Motor neuron (in vitro differentiated cells): ENCODE results near the gene ENPP1. TPM values are rescaled to one million over a fixed set of nuclear protein-coding genes. Genes with fewer than 3 reads are reported as not detected.
A peak's percentile ranks its signal among the peaks of the same experiment; 100 is the strongest.

Source experiments
- ATAC-seq, 8 experiments: fragments of 200-7000 bp; cut with Tn5 transposase; replicated peaks in 6 of 8; 2 replicates each; pipeline ENCODE4 v1.8.0; 2021; ENCODE audit warnings: mild to moderate bottlenecking in 8 of 8, moderate library complexity in 8 of 8
- H3K27ac ChIP-seq, 2 donors: fragments of 250-450 bp; sonication (Bioruptor Pico); 2 replicates each; pipeline ENCODE4 v1.9.0; 2021; ENCODE audit warnings: antibody characterized with exemption in 2 of 2, mild to moderate bottlenecking in 2 of 2, moderate library complexity in 1 of 2
- H3K4me1 ChIP-seq, 2 donors: fragments of 250-450 bp; sonication (Bioruptor Pico); replicated peaks in 1 of 2; 2 replicates each; pipeline ENCODE4 v1.6.1; 2021; ENCODE audit warnings: antibody characterized with exemption in 2 of 2, mild to moderate bottlenecking in 2 of 2, moderate library complexity in 1 of 2
- H3K4me3 ChIP-seq, 5 donors: fragments of 250-450 bp; sonication (Bioruptor Pico); 2 replicates each; pipeline ENCODE4 v1.9.0; 2021; ENCODE audit warnings: antibody characterized with exemption in 5 of 5, mild to moderate bottlenecking in 5 of 5, moderate library complexity in 4 of 5
- WGBS, 10 experiments: fragments of 450-650 bp; shearing (Covaris generic); methylation state at CpG; one replicate each; pipeline ENCODE4 v1.0.0; 2022; 5-methylcytosine and 5-hydroxymethylcytosine counted together
- in situ Hi-C, 9 experiments: fragments of 400-800 bp; cut with MboI; loops; one replicate each; pipeline ENCODE4 v1.15.0; 2021; ENCODE audit warnings: low sequenced_read_pairs in 9 of 9, low pct_unique_long_range_greater_than_20kb in 2 of 9; ENCODE audit not compliant: unreplicated experiment in 9 of 9
- total RNA-seq, 8 experiments: library from RNA; unstranded; fragments of 300-600 nt; gene quantifications; 2 replicates each; pipeline versions ENCODE4 v1.2.3 to v1.2.4, GENCODE V29; 2022

ENPP1 gene
- total RNA-seq, 8 experiments from 2014 or later, result 1.0 to 40.2 (median 2.5) TPM

- 0 to 100% (median 80%) methylated on average over 1 of the region's 1 CpG; no CpG with 5 or more reads in 3 of the 10 experiments for WGBS, 10 experiments
- no peak for ATAC-seq
- in situ Hi-C loops, result no loop called here
Observed at GRCh38 chr6:131770776-131771175, 37.0 kb upstream of the ENPP1 start.

GRCh38 chr6:131773284-131773950 is 34.4 kb upstream of the ENPP1 start:
- WGBS, 10 experiments, result 8 to 95% (median 79%) methylated on average over 2 to 4 of the region's 4 CpGs; no CpG with 5 or more reads in 2 of the 10 experiments
- in situ Hi-C loops, result no loop called here
- Histone ChIP-seq H3K4me3 (no peak overlapping the region), H3K4me1 (no peaks in the 10 kb centered on the region), H3K27ac (no peak overlapping the region)
- ATAC-seq, result peak in 2 of 8 experiments; percentile 24 to 25

More at GRCh38 chr6:131770776-131771175, 37.0 kb upstream of the ENPP1 start:
- H3K4me3 ChIP-seq, result no peak overlapping the region
- no peaks in the 10 kb centered on the region for H3K4me1 ChIP-seq
- H3K27ac ChIP-seq, result no peak overlapping the region

GRCh38 chr6:131775886-131776285 is 31.9 kb upstream of the ENPP1 start:
- ATAC-seq, result no peak
- in situ Hi-C loops, result no loop called here
- no peaks in the 10 kb centered on the region for H3K4me1 ChIP-seq
- H3K27ac ChIP-seq, result no peak overlapping the region
- no peak overlapping the region for H3K4me3 ChIP-seq
- 65 to 100% (median 80%) methylated on average over 1 to 3 of the region's 3 CpGs; no CpG with 5 or more reads in 3 of the 10 experiments for WGBS, 10 experiments

GRCh38 chr6:131776985-131777384 is 30.8 kb upstream of the ENPP1 start:
- Histone ChIP-seq H3K4me3 (no peak overlapping the region), H3K27ac (no peak overlapping the region), H3K4me1 (no peaks in the 10 kb centered on the region)
- in situ Hi-C loops, result no loop called here
- 50 to 88% (median 78%) methylated on average over 1 to 2 of the region's 2 CpGs; no CpG with 5 or more reads in 2 of the 10 experiments for WGBS, 10 experiments
- no peak for ATAC-seq

DNA sequence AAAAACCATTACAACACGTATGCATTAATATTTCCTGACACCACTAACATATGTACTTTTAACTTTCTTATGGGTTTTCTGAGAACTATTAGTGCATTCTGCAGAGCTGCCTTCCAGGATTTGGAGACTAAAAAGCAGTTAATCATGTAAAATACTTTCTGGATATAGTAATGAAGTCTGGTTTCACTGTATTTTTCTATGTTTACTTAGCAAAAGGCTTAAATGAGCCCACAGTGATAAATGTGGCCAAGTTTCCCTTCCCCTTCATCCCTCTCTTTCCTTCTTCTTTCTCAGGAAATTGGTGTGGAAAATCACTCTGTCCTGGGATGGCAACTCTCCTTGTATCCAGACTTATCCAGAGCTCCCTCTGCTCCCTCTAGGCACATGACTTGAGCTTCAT is 29.7 kb upstream of the ENPP1 start:
- Histone ChIP-seq H3K4me1 (no peaks in the 10 kb centered on the region), H3K4me3 (no peak overlapping the region), H3K27ac (no peak overlapping the region)
- WGBS, 10 experiments, result 60 to 100% (median 79%) methylated on average over 1 of the region's 1 CpG; no CpG with 5 or more reads in 4 of the 10 experiments
- ATAC-seq, result no peak
- in situ Hi-C loops, result no loop called here

GRCh38 chr6:131779304-131779703 is 28.5 kb upstream of the ENPP1 start:
- Histone ChIP-seq H3K4me1 (no peaks in the 10 kb centered on the region), H3K27ac (no peak overlapping the region), H3K4me3 (no peak overlapping the region)
- no peak for ATAC-seq
- 0 to 100% (median 86%) methylated on average over 1 to 2 of the region's 2 CpGs; no CpG with 5 or more reads in 1 of the 10 experiments for WGBS, 10 experiments
- in situ Hi-C loops, result no loop called here

DNA sequence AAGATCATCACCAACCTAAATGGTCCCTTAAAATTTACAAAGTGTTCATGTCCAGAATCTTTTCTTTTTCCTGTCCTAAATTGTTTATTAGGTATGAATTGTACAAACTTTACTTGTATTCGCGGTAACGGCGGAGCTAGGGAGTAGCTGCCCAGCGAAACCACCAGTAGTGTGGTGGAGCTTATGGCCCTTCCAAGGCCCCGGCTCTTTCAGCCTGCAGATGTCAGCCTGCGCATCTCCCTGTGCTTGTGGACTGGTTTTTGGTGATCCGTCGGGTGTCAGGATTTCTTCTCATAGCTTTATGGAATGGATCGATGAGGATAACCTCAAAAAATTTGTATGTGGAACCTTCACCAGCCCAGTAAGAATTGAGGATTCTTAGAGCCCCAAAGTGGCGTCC is 27.2 kb upstream of the ENPP1 start:
- H3K27ac ChIP-seq, result no peak overlapping the region
- no peaks in the 10 kb centered on the region for H3K4me1 ChIP-seq
- ATAC-seq, result no peak
- WGBS, 10 experiments, result 85 to 97% (median 93%) methylated on average over 6 to 11 of the region's 11 CpGs; no CpG with 5 or more reads in 2 of the 10 experiments
- H3K4me3 ChIP-seq, result no peak overlapping the region
- in situ Hi-C loops, result no loop called here

- ATAC-seq, result no peak
- no peak overlapping the region for H3K27ac ChIP-seq
- no peaks in the 10 kb centered on the region for H3K4me1 ChIP-seq
- 42 to 89% (median 58%) methylated on average over 2 to 3 of the region's 3 CpGs; no CpG with 5 or more reads in 1 of the 10 experiments for WGBS, 10 experiments
- in situ Hi-C loops, result no loop called here
- H3K4me3 ChIP-seq, result no peak overlapping the region
Observed at GRCh38 chr6:131781687-131782086, 26.1 kb upstream of the ENPP1 start.

DNA sequence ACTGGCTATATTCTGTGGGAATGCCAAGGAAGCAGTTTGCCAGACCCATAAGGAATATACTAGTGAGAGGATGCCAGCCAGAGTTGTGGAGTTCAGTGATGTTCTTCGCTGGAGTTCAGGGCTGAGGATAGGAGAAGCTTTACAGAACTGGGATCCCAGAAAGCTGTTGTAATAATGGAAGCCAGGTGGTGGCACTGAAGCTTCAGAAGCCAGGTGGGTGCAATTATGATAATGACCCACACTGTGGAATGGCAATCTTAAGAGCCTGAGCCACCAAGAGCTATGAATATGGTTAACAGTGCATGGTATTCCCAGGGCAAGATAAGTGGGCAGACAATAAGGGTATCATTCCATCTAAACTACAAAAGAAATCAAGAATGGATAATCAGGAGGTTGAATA is 25.1 kb upstream of the ENPP1 start:
- in situ Hi-C loops, result no loop called here
- no peak overlapping the region for H3K27ac ChIP-seq
- no peaks in the 10 kb centered on the region for H3K4me1 ChIP-seq
- ATAC-seq, result peak in 3 of 8 experiments; percentile 65 to 89 (median 77)
- 50 to 100% (median 88%) methylated on average over 1 of the region's 1 CpG; no CpG with 5 or more reads in 5 of the 10 experiments for WGBS, 10 experiments
- no peak overlapping the region for H3K4me3 ChIP-seq

DNA sequence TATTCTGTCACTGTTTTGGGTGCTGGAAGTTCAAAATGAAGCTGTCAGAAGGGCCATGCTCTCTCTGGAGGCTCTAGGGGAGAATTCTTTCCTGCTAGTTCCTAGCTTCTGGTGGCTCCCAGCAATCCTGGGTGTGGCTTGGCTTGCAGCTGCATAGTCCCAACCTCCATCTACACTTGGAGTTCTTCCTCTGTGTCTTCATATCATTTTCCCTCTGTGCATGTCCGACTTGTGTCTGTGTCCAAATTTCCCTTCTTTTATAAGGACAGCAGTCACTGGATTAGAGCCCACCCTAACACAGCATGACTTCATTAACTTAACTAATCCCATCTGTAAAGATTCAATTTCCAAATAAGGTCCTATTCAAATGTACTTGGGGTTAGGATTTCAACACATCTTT is 23.3 kb upstream of the ENPP1 start:
- Histone ChIP-seq H3K27ac (no peak overlapping the region), H3K4me3 (no peak overlapping the region), H3K4me1 (no peaks in the 10 kb centered on the region)
- 0 to 88% (median 76%) methylated on average over 1 of the region's 1 CpG; no CpG with 5 or more reads in 6 of the 10 experiments for WGBS, 10 experiments
- in situ Hi-C loops, result no loop called here
- ATAC-seq, result peak in 2 of 8 experiments; percentile 75 to 86

DNA sequence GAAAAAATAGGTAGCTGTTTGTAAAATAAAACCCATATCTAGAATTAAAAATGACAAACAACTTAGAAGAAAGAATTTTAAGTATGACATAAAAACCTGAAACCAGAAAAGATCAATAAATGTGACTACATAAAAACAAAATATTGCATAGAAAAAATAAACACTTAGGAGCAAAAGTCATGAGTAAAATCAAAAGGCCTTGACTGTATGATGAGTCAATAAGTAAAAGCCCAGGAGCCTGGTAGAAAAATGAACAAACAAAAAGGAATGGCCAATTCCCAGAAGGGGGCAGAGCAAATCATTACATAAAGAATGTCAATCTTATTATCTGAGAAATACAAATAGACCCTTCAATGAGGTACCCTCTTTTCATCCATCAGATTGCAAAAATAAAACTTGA is 20.7 kb upstream of the ENPP1 start:
- H3K27ac ChIP-seq, result no peak overlapping the region
- in situ Hi-C loops, result no loop called here
- no peak overlapping the region for H3K4me3 ChIP-seq
- no peak for ATAC-seq
- no peaks in the 10 kb centered on the region for H3K4me1 ChIP-seq

GRCh38 chr6:131787766-131788712 is 19.8 kb upstream of the ENPP1 start:
- ATAC-seq, result peak; percentile 43 to 82 (median 50)
- no peak overlapping the region for H3K27ac ChIP-seq
- 20 to 100% (median 65%) methylated on average over 1 to 7 of the region's 8 CpGs for WGBS, 10 experiments
- in situ Hi-C loops, result no loop called here
- no peaks in the 10 kb centered on the region for H3K4me1 ChIP-seq
- H3K4me3 ChIP-seq, result no peak overlapping the region

DNA sequence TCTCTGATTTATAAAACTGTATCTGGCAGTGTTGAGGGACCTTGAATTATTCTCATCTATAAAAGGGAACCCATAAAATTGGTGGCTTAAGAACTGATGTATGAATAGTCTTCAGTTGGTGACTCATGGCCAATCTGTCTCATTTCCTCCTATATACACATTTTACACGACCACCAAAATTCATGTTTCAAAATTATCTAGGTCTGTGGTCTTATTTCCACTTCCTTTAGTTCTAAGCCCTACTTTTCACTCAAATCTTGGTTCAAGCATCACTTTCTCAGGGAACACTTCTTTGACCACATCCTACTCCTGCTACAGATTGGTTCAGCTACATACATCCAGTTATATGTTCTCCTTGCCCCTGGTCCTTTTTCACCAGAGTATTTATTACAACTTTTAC is 18.6 kb upstream of the ENPP1 start:
- Histone ChIP-seq H3K4me1 (no peaks in the 10 kb centered on the region), H3K4me3 (no peak overlapping the region), H3K27ac (no peak overlapping the region)
- no peak for ATAC-seq
- in situ Hi-C loops, result no loop called here
- WGBS, 10 experiments, result 0 to 94% (median 60%) methylated on average over 1 of the region's 1 CpG; no CpG with 5 or more reads in 1 of the 10 experiments
